ENCODE measurements around the gene BARX1.
A peak's percentile ranks its signal among the peaks of the same experiment; 100 is the strongest.

BARX1 gene

DNA sequence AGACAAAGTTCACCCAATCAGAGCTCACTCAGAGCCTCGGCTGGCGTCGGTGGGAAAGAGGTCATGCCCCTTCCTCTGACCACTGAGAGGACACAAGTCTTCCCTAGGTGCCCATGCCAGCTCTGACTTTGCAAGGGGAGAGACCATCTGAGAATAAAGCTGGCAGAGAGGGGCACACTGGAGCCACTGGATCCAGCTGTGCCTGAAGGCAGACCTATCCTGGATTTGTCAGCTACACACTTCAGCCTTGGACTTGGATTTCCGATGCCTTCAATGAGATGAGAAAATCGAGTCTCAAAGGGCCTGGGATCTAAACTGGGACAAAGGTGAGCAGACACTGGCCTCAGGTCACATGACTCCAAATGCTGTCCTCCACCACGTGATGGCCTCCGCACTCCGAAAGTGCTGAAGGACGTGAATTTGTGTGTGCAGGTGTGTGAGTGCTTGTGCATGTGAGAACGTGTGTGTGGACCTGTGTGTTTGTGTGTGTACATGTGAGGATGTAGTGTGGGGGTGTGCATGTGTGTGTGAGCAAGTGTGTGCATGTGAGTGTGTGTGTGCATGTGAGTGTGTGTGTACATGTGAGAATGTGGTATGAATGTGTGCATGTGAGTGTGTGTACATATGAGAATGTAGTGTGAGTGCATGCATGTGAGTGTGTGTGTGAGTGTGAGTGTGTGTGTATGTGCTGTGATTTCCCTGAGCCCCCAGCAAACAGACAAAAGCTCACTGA is 37.9 kb downstream of the BARX1 start:
- ChIA-PET POLR2A (no interaction called here), CTCF (interaction anchor here (1.2 kb wide), 1 partner anchor 236 kb away, joined by 3 read pairs; no protein-coding TSS in a partner anchor)
- H3K36me3 ChIP-seq (ENCODE audit: control insufficient read depth in 2 of 2, insufficient read depth in 1 of 2, low read length in 2 of 2), result no peaks in the 10 kb centered on the region
- no peaks in the 10 kb centered on the region for H3K4me1 ChIP-seq (ENCODE audit: control insufficient read depth, insufficient read depth, low read length)
- H3K9me3 ChIP-seq (ENCODE audit: control insufficient read depth, insufficient read depth, low read depth, low read length), result no peaks in the 10 kb centered on the region
- no peak overlapping the region for H3K27ac ChIP-seq (ENCODE audit: extremely low read depth, low read depth, low read length)
- TF ChIP-seq TRIM28 (IDR thresholded peaks at IDR 0.05; ENCODE audit: borderline replicate concordance, low read length) (no peak), ZSCAN4 (tag by site-specific recombination; IDR thresholded peaks at IDR 0.05) (peak; percentile 76), ZNF292 (tag by site-specific recombination; IDR thresholded peaks at IDR 0.05; ENCODE audit: borderline replicate concordance, low read depth) (no peak)
- no peak overlapping the region for H3K4me3 ChIP-seq (ENCODE audit: low read depth, low read length)

- Histone ChIP-seq H3K27ac (ENCODE audit: extremely low read depth, low read depth, low read length) (no peak overlapping the region), H3K4me1 (ENCODE audit: control insufficient read depth, insufficient read depth, low read length) (no peaks in the 10 kb centered on the region), H3K36me3 (ENCODE audit: control insufficient read depth in 2 of 2, insufficient read depth in 1 of 2, low read length in 2 of 2) (no peaks in the 10 kb centered on the region), H3K4me3 (ENCODE audit: low read depth, low read length) (no peak overlapping the region), H3K9me3 (ENCODE audit: control insufficient read depth, insufficient read depth, low read depth, low read length) (no peaks in the 10 kb centered on the region)
- ChIA-PET CTCF (no interaction called here), POLR2A (no interaction called here)
- TF ChIP-seq KLF1 (tag by site-specific recombination; IDR thresholded peaks at IDR 0.05), result peak; percentile 62; the same call in 1 of the 2 replicates
- TF ChIP-seq ZIC2 (tag by site-specific recombination; IDR thresholded peaks at IDR 0.05), result peak; percentile 50
- TF ChIP-seq, protein P1, sequence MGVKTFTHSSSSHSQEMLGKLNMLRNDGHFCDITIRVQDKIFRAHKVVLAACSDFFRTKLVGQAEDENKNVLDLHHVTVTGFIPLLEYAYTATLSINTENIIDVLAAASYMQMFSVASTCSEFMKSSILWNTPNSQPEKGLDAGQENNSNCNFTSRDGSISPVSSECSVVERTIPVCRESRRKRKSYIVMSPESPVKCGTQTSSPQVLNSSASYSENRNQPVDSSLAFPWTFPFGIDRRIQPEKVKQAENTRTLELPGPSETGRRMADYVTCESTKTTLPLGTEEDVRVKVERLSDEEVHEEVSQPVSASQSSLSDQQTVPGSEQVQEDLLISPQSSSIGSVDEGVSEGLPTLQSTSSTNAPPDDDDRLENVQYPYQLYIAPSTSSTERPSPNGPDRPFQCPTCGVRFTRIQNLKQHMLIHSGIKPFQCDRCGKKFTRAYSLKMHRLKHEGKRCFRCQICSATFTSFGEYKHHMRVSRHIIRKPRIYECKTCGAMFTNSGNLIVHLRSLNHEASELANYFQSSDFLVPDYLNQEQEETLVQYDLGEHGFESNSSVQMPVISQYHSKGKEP (tag by site-specific recombination; IDR thresholded peaks at IDR 0.05), result no peak
Measured at GRCh38 chr9:93916358-93916757, 38.8 kb downstream of the BARX1 start.

- Histone ChIP-seq H3K27ac (ENCODE audit: extremely low read depth, low read depth, low read length) (no peak overlapping the region), H3K36me3 (ENCODE audit: control insufficient read depth in 2 of 2, insufficient read depth in 1 of 2, low read length in 2 of 2) (no peaks in the 10 kb centered on the region), H3K9me3 (ENCODE audit: control insufficient read depth, insufficient read depth, low read depth, low read length) (no peaks in the 10 kb centered on the region), H3K4me3 (ENCODE audit: low read depth, low read length) (no peak overlapping the region), H3K4me1 (ENCODE audit: control insufficient read depth, insufficient read depth, low read length) (no peaks in the 10 kb centered on the region)
- POLR2A ChIA-PET, result interaction anchor here (0.5 kb wide), 1 partner anchor 338 kb away, joined by 6 read pairs; no protein-coding TSS in a partner anchor
- TF ChIP-seq, protein P2, sequence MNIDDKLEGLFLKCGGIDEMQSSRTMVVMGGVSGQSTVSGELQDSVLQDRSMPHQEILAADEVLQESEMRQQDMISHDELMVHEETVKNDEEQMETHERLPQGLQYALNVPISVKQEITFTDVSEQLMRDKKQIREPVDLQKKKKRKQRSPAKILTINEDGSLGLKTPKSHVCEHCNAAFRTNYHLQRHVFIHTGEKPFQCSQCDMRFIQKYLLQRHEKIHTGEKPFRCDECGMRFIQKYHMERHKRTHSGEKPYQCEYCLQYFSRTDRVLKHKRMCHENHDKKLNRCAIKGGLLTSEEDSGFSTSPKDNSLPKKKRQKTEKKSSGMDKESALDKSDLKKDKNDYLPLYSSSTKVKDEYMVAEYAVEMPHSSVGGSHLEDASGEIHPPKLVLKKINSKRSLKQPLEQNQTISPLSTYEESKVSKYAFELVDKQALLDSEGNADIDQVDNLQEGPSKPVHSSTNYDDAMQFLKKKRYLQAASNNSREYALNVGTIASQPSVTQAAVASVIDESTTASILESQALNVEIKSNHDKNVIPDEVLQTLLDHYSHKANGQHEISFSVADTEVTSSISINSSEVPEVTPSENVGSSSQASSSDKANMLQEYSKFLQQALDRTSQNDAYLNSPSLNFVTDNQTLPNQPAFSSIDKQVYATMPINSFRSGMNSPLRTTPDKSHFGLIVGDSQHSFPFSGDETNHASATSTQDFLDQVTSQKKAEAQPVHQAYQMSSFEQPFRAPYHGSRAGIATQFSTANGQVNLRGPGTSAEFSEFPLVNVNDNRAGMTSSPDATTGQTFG (tag by site-specific recombination; IDR thresholded peaks at IDR 0.05; ENCODE audit: borderline replicate concordance), result no peak
- TF ChIP-seq ZNF19 (tag by site-specific recombination; IDR thresholded peaks at IDR 0.05; ENCODE audit: low read depth) (no peak), ZNF670 (tag by site-specific recombination; IDR thresholded peaks at IDR 0.05; ENCODE audit: low read depth) (no peak), ZNF623 (tag by site-specific recombination; IDR thresholded peaks at IDR 0.05) (no peak), FEZF1 (tag by site-specific recombination; IDR thresholded peaks at IDR 0.05) (no peak), ZIC2 (tag by site-specific recombination; IDR thresholded peaks at IDR 0.05) (peak; percentile 26; the same call in 1 of the 2 replicates), ZNF248 (tag by site-specific recombination; IDR thresholded peaks at IDR 0.05) (no peak), SP2 (tag by site-specific recombination; IDR thresholded peaks at IDR 0.05) (0 out of 2 replicates have a peak, but pooled peaks have one; percentile 5), EGR2 (tag by site-specific recombination; IDR thresholded peaks at IDR 0.05; ENCODE audit: low read depth) (0 out of 2 replicates have a peak, but pooled peaks have one; percentile 19), ZNF830 (tag by site-specific recombination; IDR thresholded peaks at IDR 0.05; ENCODE audit: low read depth) (no peak), ZNF654 (tag by site-specific recombination; IDR thresholded peaks at IDR 0.05; ENCODE audit: low read depth) (no peak), ZNF239 (tag by site-specific recombination; IDR thresholded peaks at IDR 0.05) (no peak)
- TF ChIP-seq, protein P3, sequence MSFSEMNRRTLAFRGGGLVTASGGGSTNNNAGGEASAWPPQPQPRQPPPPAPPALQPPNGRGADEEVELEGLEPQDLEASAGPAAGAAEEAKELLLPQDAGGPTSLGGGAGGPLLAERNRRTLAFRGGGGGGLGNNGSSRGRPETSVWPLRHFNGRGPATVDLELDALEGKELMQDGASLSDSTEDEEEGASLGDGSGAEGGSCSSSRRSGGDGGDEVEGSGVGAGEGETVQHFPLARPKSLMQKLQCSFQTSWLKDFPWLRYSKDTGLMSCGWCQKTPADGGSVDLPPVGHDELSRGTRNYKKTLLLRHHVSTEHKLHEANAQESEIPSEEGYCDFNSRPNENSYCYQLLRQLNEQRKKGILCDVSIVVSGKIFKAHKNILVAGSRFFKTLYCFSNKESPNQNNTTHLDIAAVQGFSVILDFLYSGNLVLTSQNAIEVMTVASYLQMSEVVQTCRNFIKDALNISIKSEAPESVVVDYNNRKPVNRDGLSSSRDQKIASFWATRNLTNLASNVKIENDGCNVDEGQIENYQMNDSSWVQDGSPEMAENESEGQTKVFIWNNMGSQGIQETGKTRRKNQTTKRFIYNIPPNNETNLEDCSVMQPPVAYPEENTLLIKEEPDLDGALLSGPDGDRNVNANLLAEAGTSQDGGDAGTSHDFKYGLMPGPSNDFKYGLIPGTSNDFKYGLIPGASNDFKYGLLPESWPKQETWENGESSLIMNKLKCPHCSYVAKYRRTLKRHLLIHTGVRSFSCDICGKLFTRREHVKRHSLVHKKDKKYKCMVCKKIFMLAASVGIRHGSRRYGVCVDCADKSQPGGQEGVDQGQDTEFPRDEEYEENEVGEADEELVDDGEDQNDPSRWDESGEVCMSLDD (tag by site-specific recombination; IDR thresholded peaks at IDR 0.05), result no peak
- TF ChIP-seq, protein P4, sequence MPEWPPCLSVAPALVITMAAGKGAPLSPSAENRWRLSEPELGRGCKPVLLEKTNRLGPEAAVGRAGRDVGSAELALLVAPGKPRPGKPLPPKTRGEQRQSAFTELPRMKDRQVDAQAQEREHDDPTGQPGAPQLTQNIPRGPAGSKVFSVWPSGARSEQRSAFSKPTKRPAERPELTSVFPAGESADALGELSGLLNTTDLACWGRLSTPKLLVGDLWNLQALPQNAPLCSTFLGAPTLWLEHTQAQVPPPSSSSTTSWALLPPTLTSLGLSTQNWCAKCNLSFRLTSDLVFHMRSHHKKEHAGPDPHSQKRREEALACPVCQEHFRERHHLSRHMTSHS (tag by site-specific recombination; IDR thresholded peaks at IDR 0.05), result no peak
- CTCF ChIA-PET, result interaction anchor here (0.6 to 1.4 kb wide), 6 partner anchors 10 to 229 kb away, joined by 3 to 5 read pairs (median 4); no protein-coding TSS in a partner anchor
Measured at GRCh38 chr9:93911801-93912554, 43.2 kb downstream of the BARX1 start.
